ENCODE data around the gene ZNF469. TPM values are rescaled to one million over a fixed set of nuclear protein-coding genes. Genes with fewer than 3 reads are reported as not detected.

Gene ZNF469
- polyA plus RNA-seq, 3 donors: 1.0 to 2.0 (median 1.8) TPM

- no peak for DNase-seq (ENCODE audit: extremely low read depth in 1 of 11, low read depth in 9 of 11, low spot score in 4 of 11)
Observed at GRCh38 chr16:88343271-88343791, 39.4 kb upstream of the ZNF469 start.

- no peak for DNase-seq (ENCODE audit: extremely low read depth in 1 of 11, low read depth in 9 of 11, low spot score in 4 of 11)
Observed at GRCh38 chr16:88344411-88345030, 38.2 kb upstream of the ZNF469 start.

GRCh38 chr16:88345031-88345720 is 37.6 kb upstream of the ZNF469 start:
- DNase-seq (ENCODE audit: extremely low read depth in 1 of 11, low read depth in 9 of 11, low spot score in 4 of 11): no peak

- DNase-seq (ENCODE audit: extremely low read depth in 1 of 11, low read depth in 9 of 11, low spot score in 4 of 11): no peak
Observed at GRCh38 chr16:88345721-88346560, 36.8 kb upstream of the ZNF469 start.

- DNase-seq (ENCODE audit: extremely low read depth in 1 of 11, low read depth in 9 of 11, low spot score in 4 of 11): no peak
Observed at GRCh38 chr16:88346680-88347505, 35.9 kb upstream of the ZNF469 start.

GRCh38 chr16:88347656-88348376 is 34.9 kb upstream of the ZNF469 start:
- no peak for DNase-seq (ENCODE audit: extremely low read depth in 1 of 11, low read depth in 9 of 11, low spot score in 4 of 11)

GRCh38 chr16:88348377-88349152 is 34.2 kb upstream of the ZNF469 start:
- no peak for DNase-seq (ENCODE audit: extremely low read depth in 1 of 11, low read depth in 9 of 11, low spot score in 4 of 11)

GRCh38 chr16:88349153-88349902 is 33.4 kb upstream of the ZNF469 start:
- DNase-seq (ENCODE audit: extremely low read depth in 1 of 11, low read depth in 9 of 11, low spot score in 4 of 11): no peak

GRCh38 chr16:88349903-88350900 is 32.6 kb upstream of the ZNF469 start:
- DNase-seq (ENCODE audit: extremely low read depth in 1 of 11, low read depth in 9 of 11, low spot score in 4 of 11): no peak

- no peak for DNase-seq (ENCODE audit: extremely low read depth in 1 of 11, low read depth in 9 of 11, low spot score in 4 of 11)
Observed at GRCh38 chr16:88350922-88351321, 31.8 kb upstream of the ZNF469 start.

GRCh38 chr16:88351491-88352101 is 31.2 kb upstream of the ZNF469 start:
- DNase-seq (ENCODE audit: extremely low read depth in 1 of 11, low read depth in 9 of 11, low spot score in 4 of 11): no peak

GRCh38 chr16:88352261-88353200 is 30.2 kb upstream of the ZNF469 start:
- no peak for DNase-seq (ENCODE audit: extremely low read depth in 1 of 11, low read depth in 9 of 11, low spot score in 4 of 11)

GRCh38 chr16:88353232-88353631 is 29.5 kb upstream of the ZNF469 start:
- DNase-seq (ENCODE audit: extremely low read depth in 1 of 11, low read depth in 9 of 11, low spot score in 4 of 11): no peak

- no peak for DNase-seq (ENCODE audit: extremely low read depth in 1 of 11, low read depth in 9 of 11, low spot score in 4 of 11)
Observed at GRCh38 chr16:88353691-88354090, 29.1 kb upstream of the ZNF469 start.

Data from renal cortex interstitium (tissue), 11 donors.